HG03108 (cell line): ENCODE measurements around the gene SERINC1.

Source experiments
- ATAC-seq: cut with Tn5 transposase; IDR thresholded peaks from one replicate; pipeline ENCODE4 v1.9.1; 2021; ENCODE audit warnings: moderate library complexity; ENCODE audit not compliant: unreplicated experiment

The SERINC1 gene

GRCh38 chr6:122394016-122394415 is 77.6 kb downstream of the SERINC1 start:
- no peak for ATAC-seq

DNA sequence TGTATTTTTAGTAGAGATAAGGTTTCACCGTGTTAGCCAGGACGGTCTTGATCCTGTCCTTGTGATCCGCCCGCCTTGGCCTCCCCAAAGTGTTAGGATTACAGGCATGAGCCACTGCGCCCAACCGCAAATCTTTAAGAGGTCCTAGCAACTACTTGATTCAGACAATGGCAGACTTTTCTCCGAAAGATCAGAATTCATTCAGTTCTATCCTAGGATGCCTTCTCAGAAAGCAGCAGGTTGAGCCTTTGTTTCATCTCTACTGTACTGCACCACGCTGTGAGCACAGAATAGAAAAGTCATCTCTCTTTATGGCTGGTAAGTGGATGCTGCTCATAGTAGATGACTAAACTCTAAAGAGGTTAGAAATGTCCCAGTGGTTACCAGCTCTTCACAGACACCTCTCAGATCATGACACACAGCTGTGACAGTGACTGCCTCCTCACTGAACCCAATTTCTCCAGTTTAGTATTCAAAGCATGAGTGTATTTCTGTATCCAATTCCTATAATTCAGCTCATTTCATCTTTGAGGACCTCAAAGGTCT is 78.2 kb downstream of the SERINC1 start:
- no peak for ATAC-seq
